CD4-positive, alpha-beta T cell treated with Interleukin-10 for 1 hour (primary cell): ENCODE results near the gene FAM187B.
"Not testable (repeated sequence)": the region's sequence is repeated elsewhere in the genome, so short reads cannot be mapped to it uniquely, and the experiment has no call there.

Source experiments
- DNase-seq: peaks from one replicate; pipeline ENCODE4 v3.0.0-alpha.2; 2020

Gene FAM187B

DNA sequence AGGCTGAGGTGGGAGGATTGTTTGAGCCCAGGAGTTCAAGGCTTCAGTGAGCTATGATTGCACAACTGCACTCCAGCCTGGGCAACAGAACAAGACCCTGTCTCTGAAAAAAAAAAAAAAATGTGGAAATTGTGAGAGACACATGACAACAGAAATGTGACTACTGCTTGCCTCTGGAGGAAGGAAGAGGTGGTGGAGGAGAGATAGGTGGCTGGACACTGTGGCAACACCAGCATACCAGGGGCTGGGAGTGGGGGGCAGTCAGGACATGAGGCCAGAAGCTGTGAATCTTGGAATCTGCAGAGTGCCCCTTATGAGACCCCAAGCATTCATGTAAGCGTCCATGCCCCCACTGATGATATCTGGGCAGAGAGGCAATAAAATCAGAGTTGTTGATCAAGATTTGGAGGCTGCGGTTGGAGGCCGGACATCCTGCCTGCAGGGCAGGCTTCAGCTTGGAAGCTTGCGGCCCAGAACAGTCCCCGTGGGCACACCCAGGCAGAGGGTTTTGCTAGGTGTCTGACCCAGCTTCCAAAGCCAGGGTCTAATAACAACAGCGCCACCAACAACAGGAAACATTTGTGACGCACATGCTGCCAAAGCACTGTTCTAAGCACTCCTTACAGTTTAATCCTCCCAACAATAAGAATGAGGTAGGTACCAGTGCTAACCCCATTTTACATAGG lies 16.9 kb downstream of the FAM187B start:
- DNase-seq: peak; percentile 94

DNA sequence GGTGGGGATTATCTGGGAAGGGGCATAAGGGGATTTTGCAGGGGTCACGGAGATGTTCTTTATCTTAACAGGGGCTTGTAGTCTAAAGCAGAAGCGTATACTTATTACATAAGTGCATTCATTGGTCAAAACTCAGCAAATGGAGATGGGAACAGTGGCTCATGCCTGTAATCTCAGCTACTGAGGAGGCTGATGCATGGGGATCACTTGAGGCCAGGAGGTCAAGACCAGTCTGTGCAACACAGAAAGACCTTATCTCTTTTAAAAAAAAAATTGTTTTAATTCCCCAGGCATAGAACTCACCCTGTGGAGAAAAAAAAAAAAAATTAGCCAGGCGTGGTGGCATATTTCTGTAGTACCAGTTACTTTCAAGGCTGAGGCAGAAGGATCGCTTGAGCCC lies 18.9 kb downstream of the FAM187B start:
- no peak for DNase-seq

GRCh38 chr19:35208121-35208520 lies 20.4 kb downstream of the FAM187B start:
- no peak for DNase-seq

- DNase-seq: peak; percentile 59
Observed at GRCh38 chr19:35207391-35207871, 21.1 kb downstream of the FAM187B start.

- DNase-seq: no peak
Observed at GRCh38 chr19:35206855-35207254, 21.7 kb downstream of the FAM187B start.

- peak; percentile 88 for DNase-seq
Observed at GRCh38 chr19:35206379-35206778, 22.2 kb downstream of the FAM187B start.

DNA sequence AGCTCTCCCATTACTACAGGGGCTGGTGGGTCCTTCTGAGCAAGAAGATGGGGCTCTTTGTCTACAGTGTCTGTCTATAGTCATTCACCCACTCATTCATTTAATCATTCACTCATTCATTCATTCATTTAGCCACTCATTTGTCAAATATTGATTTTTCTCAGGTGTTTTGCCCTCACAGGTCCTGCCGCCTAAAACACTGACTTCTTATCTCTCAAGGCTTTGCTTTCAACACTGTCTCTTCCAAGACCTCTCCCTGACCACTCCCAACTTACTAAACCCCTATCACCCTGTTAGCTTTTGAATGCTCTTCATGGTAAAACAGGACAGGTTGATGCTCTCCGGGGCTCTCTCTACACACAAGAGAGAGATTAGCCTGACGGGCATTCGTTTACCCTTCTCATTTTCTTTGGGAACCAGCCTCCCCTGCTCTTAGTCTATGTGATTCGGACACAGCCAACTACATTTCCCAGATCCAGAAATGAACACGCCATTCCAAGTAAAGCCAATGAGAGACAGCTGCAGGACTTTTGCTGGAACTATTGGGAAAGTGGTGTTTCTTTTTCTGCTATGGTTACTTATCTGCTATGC lies 22.7 kb downstream of the FAM187B start:
- no peak for DNase-seq

GRCh38 chr19:35204799-35205732 lies 23.5 kb downstream of the FAM187B start:
- no peak for DNase-seq

DNA sequence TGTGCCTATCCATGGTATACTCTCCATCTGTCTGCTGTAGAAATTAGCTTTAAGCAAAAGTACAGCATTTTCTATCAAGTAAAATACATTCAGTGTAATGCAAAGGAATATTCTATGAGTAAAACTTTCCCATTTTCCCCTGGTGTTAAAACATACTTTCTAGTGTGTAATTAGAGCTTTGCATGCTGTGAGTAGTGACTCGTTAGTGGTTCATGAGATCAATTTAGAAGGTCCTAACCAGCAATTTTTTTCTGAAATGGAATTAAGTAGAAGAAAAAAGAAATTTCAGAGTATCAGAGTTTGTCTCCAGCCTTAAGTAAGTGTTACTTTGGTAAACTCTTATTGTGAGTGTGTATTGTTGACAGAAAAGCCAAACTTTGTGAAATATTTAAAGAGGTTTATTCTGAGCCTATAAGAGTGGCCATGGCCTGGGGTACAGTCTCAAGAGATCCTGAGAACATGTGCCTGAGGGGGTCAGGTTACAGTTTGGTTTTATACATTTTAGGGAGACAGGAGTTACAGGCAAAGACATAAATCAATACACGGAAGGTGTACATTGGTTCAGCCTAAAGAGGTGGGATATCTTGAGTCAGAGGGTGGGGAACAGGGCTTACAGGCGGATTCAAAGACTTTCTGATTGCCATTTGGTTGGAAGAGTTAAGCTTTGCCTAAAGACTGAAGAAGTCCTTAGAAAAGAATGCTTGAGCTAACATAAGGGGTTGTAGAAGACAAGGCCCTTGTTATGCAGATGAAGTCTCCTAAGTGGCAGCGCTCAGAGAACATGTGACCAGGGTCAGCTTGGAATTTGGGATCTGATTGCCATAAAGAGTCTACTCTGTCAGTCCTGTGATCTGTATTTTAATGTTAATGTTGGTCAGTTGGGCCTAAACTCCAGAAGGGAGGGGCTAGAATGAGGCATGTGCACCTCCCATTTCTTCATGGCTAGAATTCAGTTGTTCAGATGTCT lies 25.5 kb downstream of the FAM187B start:
- no peak for DNase-seq

GRCh38 chr19:35199481-35199880 lies 29.1 kb downstream of the FAM187B start:
- no peak for DNase-seq

DNA sequence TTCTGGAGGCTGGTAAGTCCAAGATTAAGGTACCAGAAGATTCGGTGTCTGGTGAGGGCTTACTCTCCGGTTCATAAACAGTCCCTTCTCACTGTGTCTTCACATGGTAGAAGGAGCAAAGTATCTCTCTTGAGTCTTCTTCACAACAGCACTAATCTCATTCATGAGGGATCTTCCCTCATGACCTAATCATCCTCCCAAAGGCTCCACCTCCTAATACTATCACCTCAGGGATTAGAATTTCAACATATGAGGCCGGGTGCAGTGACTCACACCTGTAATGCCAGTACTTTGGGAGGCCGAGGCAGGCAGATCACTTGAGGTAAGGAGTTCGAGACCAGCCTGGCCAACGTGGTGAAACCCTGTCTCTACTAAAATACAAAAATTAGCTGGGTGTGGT lies 31.7 kb downstream of the FAM187B start:
- not testable (repeated sequence) for DNase-seq

DNA sequence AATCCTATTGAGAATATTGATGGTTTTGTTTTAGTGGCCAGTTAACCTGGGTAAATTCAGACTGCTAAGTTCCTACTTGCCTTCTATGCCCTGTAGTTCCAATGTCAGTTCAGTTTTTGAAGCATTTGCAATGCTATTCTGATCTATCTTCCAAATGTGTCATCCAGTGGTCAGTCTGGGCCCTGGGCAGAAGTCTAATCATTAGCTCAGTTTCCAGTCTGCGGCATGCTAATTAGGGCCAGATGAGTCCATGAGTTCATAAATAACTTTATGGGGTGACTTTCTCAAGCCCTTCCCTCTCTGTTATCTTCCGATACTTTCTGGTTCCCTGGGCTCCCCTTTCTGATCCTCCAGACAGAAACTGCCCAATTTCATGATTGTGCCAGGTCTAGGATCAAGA lies 32.7 kb downstream of the FAM187B start:
- no peak for DNase-seq

DNA sequence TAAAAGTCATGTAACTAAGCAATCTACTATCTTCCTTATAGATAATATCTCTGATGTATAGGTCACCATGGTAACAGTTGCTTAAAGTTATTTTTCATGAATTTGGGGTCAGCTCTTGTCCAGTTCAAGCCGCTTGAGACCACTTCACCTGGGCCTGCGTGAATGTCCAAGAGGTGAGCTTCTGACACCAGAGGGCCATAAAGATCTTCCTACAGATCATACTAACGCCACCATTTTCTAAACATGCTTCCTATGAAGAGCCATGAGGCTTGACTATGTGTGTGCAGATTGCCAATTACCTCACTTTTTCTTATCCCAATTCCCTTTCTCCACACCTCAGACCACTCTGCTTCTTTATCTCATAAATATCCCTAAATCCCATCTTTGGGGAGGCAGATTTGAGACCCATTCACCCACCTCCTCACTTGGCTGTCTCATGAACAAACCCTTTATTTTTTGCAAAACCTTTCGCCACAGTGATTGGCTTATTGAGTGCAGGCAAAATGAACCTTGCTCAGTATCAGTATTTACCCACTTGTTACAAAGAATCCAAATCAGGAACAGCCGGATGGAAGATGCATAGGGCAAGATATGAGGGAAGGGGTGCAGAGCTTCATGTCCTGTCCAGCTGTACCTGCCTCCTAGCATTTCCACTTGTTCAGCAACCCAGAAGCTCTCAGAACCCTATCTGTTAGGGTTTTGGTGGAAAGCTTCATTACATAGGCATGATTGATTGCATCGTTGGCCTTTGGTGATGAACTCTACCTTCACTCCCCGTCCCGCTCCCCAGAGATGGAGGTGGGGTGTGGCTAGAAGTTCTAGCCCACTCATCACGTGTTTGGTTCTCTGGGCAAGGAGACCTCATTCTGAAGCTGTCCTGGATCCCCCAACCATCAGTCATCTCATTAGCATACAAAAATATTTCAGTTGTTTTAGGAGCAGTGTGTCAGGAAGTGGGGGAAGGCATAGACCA lies 34.2 kb downstream of the FAM187B start:
- DNase-seq: no peak

DNA sequence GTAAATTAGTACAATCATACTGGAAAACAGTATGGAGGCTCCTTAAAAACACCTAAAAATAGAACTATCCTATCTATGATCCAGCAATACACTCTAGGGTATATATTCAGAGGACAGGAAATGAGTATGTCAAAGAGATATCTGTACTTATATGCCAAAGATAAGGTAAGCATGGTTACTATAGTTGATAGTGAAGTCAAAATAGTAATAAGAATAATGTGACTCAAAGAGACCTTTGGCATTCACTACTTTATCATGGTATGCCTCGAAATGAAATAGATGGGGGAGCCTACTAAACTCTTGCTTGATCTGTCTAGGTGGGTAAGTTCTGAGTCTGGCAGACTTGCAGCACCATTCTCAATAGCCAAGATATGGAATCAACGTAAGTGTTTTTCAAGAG lies 43.7 kb downstream of the FAM187B start:
- no peak for DNase-seq

- no peak for DNase-seq
Observed at GRCh38 chr19:35184267-35184666, 44.3 kb downstream of the FAM187B start.

DNA sequence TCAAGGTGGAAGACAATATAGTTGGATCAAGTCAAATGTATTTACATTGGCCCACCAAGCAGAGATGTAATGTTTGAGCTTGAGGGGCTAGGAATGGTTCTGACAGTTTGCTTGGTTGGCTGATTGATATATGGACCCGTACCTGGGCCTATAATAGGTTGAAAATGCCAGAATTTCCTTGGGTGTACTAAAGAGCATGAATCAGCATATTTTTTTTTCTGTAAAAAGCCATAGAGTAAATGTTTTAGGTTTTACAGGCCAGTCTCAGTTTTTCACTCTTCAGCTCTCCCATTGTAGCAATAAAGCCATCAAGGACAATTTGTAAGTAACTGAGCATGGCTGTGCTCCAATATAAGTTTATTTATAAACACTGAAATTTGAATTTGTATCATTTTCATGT lies 47.2 kb downstream of the FAM187B start:
- no peak for DNase-seq

GRCh38 chr19:35179830-35180229 lies 48.7 kb downstream of the FAM187B start:
- no peak for DNase-seq

- no peak for DNase-seq
Observed at GRCh38 chr19:35178701-35179100, 49.8 kb downstream of the FAM187B start.

GRCh38 chr19:35177377-35178274 lies 50.9 kb downstream of the FAM187B start:
- DNase-seq: no peak

DNA sequence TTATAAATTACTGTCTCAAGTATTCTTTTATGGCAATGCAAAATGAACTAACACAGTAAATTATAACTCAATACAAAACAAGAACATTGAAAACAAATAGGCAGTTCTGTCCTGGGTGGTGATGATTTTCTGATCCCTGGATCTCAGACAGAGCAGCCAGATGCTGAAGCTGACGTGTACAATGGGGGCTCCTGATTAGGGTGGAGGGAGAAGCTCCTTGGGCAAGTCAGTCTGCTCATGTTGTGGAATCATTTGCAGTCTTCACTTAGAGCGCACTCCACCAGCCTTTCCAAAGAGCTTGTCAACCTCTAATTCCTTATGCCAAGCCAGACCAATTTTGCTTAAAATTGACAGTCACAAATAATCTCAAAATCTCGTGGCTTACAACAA lies 52.4 kb downstream of the FAM187B start:
- DNase-seq: no peak
